LNCaP clone FGC (cell line): ENCODE results near the gene TNFRSF14.

ENCODE experiments used
- DNase-seq: peaks from one replicate; pipeline ENCODE4 v3.0.0-alpha.2; 2011; ENCODE audit warnings: low read depth
- H3K4me3 ChIP-seq: 2 replicates; pipeline ENCODE4 v1.5.1; 2011; ENCODE audit warnings: mild to moderate bottlenecking, low read depth, low read length, control low read depth
- TF ChIP-seq, protein P1 (sequence below): IDR thresholded peaks from 2 replicates; pipeline ENCODE4 v1.5.1; 2012; ENCODE audit warnings: mild to moderate bottlenecking; ENCODE audit not compliant: control insufficient read depth, insufficient read depth; ENCODE audit errors: extremely low read depth

Gene TNFRSF14

DNA sequence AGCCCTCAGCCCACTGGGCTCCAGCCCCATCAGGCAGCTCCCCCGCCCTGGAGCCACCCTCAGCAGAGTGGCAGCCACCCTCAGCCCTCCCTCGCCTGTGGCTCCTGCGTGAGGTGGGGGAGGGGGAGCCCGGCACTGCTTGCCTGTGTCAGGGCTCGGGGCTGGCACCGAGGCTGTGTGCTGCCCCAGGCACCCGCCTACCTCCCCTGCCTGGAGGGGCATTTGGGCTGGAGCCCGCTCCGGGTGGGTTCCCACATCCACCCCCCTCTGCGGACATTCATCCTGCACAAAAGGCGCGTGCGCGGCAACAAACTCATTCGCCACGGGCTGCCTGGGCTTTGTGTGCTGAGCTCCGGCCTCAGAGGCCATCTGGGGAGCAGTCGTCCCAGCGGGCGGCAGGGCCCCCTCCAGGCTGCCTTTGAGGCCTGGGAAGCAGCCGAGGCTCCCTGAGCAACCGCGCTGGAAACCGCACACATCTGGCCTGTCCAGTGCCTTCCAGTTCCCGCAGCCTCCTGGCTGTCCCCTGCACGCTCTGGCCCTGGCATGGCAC lies 12.6 kb upstream of the TNFRSF14 start:
- H3K4me3 ChIP-seq = no peak overlapping the region
- TF ChIP-seq, protein P1, sequence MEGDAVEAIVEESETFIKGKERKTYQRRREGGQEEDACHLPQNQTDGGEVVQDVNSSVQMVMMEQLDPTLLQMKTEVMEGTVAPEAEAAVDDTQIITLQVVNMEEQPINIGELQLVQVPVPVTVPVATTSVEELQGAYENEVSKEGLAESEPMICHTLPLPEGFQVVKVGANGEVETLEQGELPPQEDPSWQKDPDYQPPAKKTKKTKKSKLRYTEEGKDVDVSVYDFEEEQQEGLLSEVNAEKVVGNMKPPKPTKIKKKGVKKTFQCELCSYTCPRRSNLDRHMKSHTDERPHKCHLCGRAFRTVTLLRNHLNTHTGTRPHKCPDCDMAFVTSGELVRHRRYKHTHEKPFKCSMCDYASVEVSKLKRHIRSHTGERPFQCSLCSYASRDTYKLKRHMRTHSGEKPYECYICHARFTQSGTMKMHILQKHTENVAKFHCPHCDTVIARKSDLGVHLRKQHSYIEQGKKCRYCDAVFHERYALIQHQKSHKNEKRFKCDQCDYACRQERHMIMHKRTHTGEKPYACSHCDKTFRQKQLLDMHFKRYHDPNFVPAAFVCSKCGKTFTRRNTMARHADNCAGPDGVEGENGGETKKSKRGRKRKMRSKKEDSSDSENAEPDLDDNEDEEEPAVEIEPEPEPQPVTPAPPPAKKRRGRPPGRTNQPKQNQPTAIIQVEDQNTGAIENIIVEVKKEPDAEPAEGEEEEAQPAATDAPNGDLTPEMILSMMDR = no peak
- no peak for DNase-seq

DNA sequence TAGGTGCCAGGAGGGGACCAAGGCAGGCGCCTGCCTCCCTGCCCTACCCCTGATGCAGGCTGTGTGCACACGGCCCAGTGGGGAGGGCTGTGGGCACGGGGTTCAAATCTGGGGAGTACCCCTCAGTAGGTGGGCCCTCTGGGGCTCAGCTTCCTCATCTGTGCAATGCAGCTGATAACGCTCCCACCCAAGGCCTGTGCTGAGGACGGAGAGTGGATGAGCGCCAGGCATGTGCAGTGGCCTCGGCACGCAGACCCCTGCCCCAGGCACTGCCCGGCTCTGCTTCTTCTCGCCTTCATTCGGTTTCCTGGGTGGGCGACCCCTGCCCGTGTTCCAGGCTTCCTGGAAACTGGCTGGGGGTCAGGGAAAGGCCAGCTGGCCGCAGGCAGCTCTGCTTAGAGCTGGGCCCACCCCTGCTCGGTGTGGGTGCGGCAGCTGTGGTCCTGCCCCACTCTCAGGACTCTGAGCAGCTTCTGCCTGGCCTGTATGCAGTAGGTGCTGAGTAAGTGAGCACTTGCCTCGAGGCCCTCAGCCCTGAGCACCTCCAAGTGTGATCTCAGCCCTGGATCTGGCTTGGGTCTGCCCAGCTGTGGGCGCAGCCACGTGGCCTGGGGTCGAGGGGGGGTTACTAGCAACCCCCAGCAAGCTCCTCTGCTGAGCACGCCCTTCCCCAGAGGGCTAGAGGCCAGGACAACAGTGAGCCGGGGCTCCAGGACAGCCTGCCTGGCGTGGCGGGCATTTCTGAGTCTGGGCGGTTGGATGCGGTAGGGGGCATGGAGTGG lies 11.9 kb upstream of the TNFRSF14 start:
- no peak for DNase-seq
- no peak overlapping the region for H3K4me3 ChIP-seq
- TF ChIP-seq, protein P1 = no peak

DNA sequence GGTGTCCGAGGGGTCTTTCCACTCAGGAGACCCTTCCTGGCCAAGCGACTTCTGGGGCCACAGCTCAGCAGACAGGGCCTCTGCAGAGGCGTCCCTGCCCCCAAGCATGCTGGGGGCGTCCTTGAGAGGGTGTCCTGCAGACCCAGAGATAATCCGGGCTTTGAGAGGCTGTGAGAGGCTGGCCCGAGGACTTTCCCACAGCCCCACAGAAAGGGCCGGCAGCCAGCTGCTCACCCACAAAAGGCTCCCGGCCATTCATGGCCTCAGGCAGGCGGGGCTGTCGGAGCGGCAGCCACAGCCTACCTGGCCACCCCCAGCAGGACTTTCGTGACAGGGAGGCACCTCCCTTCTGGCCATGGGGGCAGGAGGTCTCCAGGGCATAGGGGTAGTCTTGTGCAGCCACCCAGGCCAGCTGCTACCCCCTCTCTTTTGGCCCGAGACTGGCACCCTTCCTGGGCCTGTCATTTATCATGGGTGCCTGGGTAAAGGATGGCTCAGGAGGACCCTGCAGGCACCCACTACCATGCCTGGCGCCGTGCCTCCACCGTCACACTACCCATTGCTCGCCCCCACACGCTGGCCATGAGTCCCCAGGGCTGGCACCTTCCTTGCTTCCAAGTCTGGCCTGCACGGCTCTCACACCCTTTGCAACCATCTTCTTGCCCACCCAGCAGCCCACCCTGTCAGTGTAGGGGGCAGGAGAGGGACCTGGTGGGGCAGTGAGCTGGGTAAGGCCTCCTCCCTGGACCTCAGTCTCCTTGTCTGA lies 11.1 kb upstream of the TNFRSF14 start:
- TF ChIP-seq, protein P1 = no peak
- DNase-seq = no peak
- H3K4me3 ChIP-seq = peak overlapping the region; percentile 52

DNA sequence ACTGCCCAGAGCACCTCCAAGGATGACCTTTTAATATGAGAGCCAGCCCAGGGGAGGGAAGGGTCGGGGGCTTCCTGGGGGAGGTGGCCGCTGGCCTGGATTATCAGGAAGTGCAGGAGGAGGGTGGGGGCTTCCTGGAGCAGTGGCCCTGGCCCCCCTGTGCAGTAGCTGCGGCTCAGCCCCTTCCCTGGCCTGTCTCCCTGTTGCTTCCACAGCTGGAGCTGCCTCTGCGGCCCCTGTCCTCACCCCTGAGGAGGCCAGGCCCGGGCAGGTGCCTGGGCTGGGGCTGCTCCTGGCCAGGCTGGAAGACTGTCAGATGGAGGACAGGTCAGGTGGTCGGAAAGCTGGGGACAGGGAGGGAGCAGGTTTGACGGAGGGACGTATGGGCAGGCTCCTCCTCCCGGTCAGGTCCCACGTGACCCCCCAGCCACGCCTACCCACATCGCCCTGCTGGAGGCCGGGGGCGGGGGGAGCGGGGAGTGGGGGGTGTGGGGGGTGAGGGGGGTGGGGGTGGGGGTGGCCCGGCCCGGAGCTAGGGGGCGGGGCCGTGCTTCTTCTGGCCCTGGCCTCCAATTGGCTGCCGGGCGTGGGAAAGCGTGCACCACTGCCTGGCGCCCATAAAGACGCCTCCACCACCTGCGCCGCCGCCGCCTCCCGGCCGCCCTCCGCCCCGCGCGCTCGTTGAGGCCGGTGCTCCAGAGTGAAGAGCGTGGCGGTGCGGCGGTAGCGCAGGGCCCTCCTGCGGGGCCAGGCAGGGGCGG lies 10.2 kb upstream of the TNFRSF14 start:
- H3K4me3 ChIP-seq = peak overlapping the region; percentile 70
- DNase-seq = peak; percentile 88
- TF ChIP-seq, protein P1 = no peak

DNA sequence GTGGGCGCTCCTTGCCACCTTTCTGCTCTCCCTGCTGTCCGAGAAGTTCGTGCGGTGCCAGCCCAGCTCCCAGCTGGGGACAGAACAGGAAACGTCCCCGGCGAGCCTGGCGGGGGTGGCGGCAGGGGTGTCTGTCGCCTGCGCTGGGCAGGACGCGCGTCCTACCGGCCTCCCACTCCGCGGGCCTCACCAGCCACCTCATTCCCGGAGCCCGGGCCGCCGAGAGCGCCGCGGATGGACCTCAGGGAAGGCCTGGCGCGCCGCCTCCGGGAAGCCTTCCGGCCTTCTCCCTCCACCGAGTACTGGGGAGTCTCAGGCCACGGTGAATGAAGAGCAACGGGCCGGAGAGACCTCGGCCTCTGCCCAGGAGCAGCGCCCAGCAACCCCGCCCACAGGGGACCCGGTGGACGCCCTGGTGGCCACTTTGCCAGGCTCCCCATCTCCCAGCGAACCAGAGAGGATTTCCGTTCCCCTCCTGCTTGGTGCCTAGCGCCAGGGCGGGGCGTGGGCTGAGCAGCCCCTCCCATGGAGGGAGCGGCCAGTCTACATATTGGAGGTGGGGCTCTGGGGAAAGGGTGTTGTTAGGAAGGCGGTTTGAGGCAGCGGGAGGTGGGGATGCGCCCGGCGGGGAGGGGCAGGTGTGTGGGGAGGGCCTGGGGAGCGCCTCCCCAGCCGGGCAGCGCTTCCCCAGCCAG lies 9.5 kb upstream of the TNFRSF14 start:
- TF ChIP-seq, protein P1 = no peak
- peak; percentile 83 for DNase-seq
- H3K4me3 ChIP-seq = peak overlapping the region; percentile 70
